H9 (cell line): ENCODE data around the gene MMEL1. TPM values are rescaled to one million over a fixed set of nuclear protein-coding genes. Genes with fewer than 3 reads are reported as not detected.
"Not testable (repeated sequence)": the region's sequence is repeated elsewhere in the genome, so short reads cannot be mapped to it uniquely, and the experiment has no call there.

Experiments
- DNase-seq: peaks from one replicate; pipeline ENCODE4 v3.0.0-alpha.2; 2017
- H2AFZ ChIP-seq: one replicate; pipeline ENCODE4 v1.6.1; 2013; ENCODE audit warnings: mild to moderate bottlenecking, low read length, control low read depth, moderate library complexity
- H2AK5ac ChIP-seq: 2 replicates; pipeline ENCODE4 v1.6.1; 2013; ENCODE audit warnings: low read length, control low read depth, mixed read lengths; ENCODE audit not compliant: insufficient read length
- H2BK120ac ChIP-seq: one replicate; pipeline ENCODE4 v1.6.1; 2013; ENCODE audit warnings: low read depth, mild to moderate bottlenecking, low read length, control low read depth, inconsistent platforms; ENCODE audit not compliant: poor library complexity, severe bottlenecking
- H2BK12ac ChIP-seq: 2 replicates; pipeline ENCODE4 v1.6.1; 2013; ENCODE audit warnings: low read length, control low read depth, mixed read lengths, low read depth; ENCODE audit not compliant: insufficient read length
- H2BK15ac ChIP-seq: 2 replicates; pipeline ENCODE4 v1.6.1; 2013; ENCODE audit warnings: low read depth, low read length, control low read depth
- H2BK20ac ChIP-seq: one replicate; pipeline ENCODE4 v1.6.1; 2013; ENCODE audit warnings: low read depth, mild to moderate bottlenecking, low read length, control low read depth, inconsistent platforms; ENCODE audit not compliant: poor library complexity, severe bottlenecking
- H2BK5ac ChIP-seq: 2 replicates; pipeline ENCODE4 v1.6.1; 2013; ENCODE audit warnings: low read length, control low read depth, mixed read lengths; ENCODE audit not compliant: insufficient read length
- H3K14ac ChIP-seq: 2 replicates; pipeline ENCODE4 v1.6.1; 2013; ENCODE audit warnings: low read length, control low read depth; ENCODE audit not compliant: insufficient read depth
- H3K18ac ChIP-seq: 2 replicates; pipeline ENCODE4 v1.6.1; 2013; ENCODE audit warnings: low read depth, mild to moderate bottlenecking, mixed read lengths, low read length, control low read depth; ENCODE audit not compliant: insufficient read length
- H3K23ac ChIP-seq: 2 replicates; pipeline ENCODE4 v1.6.1; 2013; ENCODE audit warnings: low read length, control low read depth, mixed read lengths, low read depth; ENCODE audit not compliant: insufficient read length
- H3K23me2 ChIP-seq: 2 replicates; pipeline ENCODE4 v1.6.1; 2013; ENCODE audit warnings: low read depth, mild to moderate bottlenecking, mixed read lengths, low read length, control low read depth; ENCODE audit not compliant: insufficient read length, poor library complexity, severe bottlenecking
- H3K27ac ChIP-seq: 2 replicates; pipeline ENCODE4 v1.5.1; 2013; ENCODE audit warnings: low read length, control low read depth, mixed read lengths, low read depth; ENCODE audit not compliant: insufficient read length
- H3K27me3 ChIP-seq: 2 replicates; pipeline ENCODE4 v1.6.1; 2013; ENCODE audit warnings: low read length, control low read depth, inconsistent platforms; ENCODE audit not compliant: insufficient read depth
- H3K4ac ChIP-seq: 2 replicates; pipeline ENCODE4 v1.6.1; 2013; ENCODE audit warnings: low read depth, mild to moderate bottlenecking, control low read depth, inconsistent platforms, low read length, moderate library complexity
- H3K4me1 ChIP-seq: 2 replicates; pipeline ENCODE4 v1.6.1; 2013; ENCODE audit warnings: low read length, control low read depth, inconsistent platforms; ENCODE audit not compliant: insufficient read depth
- H3K4me2 ChIP-seq: 2 replicates; pipeline ENCODE4 v1.6.1; 2013; ENCODE audit warnings: low read length, control low read depth, mixed read lengths; ENCODE audit not compliant: insufficient read length, insufficient read depth
- H3K56ac ChIP-seq: 2 replicates; pipeline ENCODE4 v1.6.1; 2013; ENCODE audit warnings: low read depth, mild to moderate bottlenecking, mixed read lengths, low read length, control low read depth; ENCODE audit not compliant: insufficient read length
- H3K79me1 ChIP-seq: 2 replicates; pipeline ENCODE4 v1.6.1; 2013; ENCODE audit warnings: low read depth, mild to moderate bottlenecking, moderate library complexity, low read length, control low read depth, inconsistent platforms; ENCODE audit not compliant: insufficient read depth, poor library complexity, severe bottlenecking
- H3K79me2 ChIP-seq: 2 replicates; pipeline ENCODE4 v1.6.1; 2013; ENCODE audit warnings: low read length, control low read depth, inconsistent platforms; ENCODE audit not compliant: insufficient read depth
- H3K9ac ChIP-seq: 2 replicates; pipeline ENCODE4 v1.6.1; 2013; ENCODE audit warnings: low read length, control low read depth, mixed read lengths; ENCODE audit not compliant: insufficient read length; ENCODE audit errors: extremely low read depth
- H3K9me3 ChIP-seq: one replicate; pipeline ENCODE4 v1.6.1; 2013; ENCODE audit warnings: low read depth, low read length, inconsistent platforms; ENCODE audit not compliant: control insufficient read depth
- H3T11ph ChIP-seq: one replicate; pipeline ENCODE4 v1.6.1; 2013; ENCODE audit warnings: mild to moderate bottlenecking, low read length, control low read depth, inconsistent platforms
- H4K20me1 ChIP-seq: one replicate; pipeline ENCODE4 v1.6.1; 2013; ENCODE audit not compliant: control insufficient read depth, insufficient read length, insufficient read depth
- H4K5ac ChIP-seq: 2 replicates; pipeline ENCODE4 v1.6.1; 2013; ENCODE audit warnings: low read depth, mild to moderate bottlenecking, mixed read lengths, low read length, control low read depth; ENCODE audit not compliant: insufficient read length
- H4K8ac ChIP-seq: replicated peaks from 2 replicates; pipeline ENCODE4 v1.6.1; 2013; ENCODE audit warnings: low read length, control low read depth, mixed read lengths, low read depth; ENCODE audit not compliant: insufficient read length
- H4K91ac ChIP-seq: 2 replicates; pipeline ENCODE4 v1.6.1; 2013; ENCODE audit warnings: low read depth, mild to moderate bottlenecking, moderate library complexity, mixed read lengths, low read length, control low read depth; ENCODE audit not compliant: insufficient read length
- H3K27ac Mint-ChIP-seq, 3 experiments: 2 replicates in 2 of 3; 3 replicates in 1 of 3; pipeline ENCODE4 v1.8.0; 2020 to 2021; ENCODE audit warnings: mixed read lengths in 3 of 3, mild to moderate bottlenecking in 1 of 3, moderate library complexity in 1 of 3
- H3K27me3 Mint-ChIP-seq: 2 replicates; pipeline ENCODE4 v1.8.0; 2021; ENCODE audit warnings: low read depth, mild to moderate bottlenecking, moderate library complexity, mixed read lengths
- H3K36me3 Mint-ChIP-seq, 3 experiments: 2 replicates in 2 of 3; 3 replicates in 1 of 3; pipeline ENCODE4 v1.8.0; 2020 to 2021; ENCODE audit warnings: low read depth in 3 of 3, mixed read lengths in 3 of 3; ENCODE audit not compliant: insufficient read depth in 1 of 3
- H3K4me1 Mint-ChIP-seq, 2 experiments: 2 replicates each; pipeline ENCODE4 v1.8.0; 2020; ENCODE audit warnings: mixed read lengths in 2 of 2
- H3K4me3 Mint-ChIP-seq, 2 experiments: 2 replicates in 1 of 2; 3 replicates in 1 of 2; pipeline ENCODE4 v1.8.0; 2020 to 2021; ENCODE audit warnings: mild to moderate bottlenecking in 2 of 2, mixed read lengths in 2 of 2, moderate library complexity in 1 of 2
- H3K9me3 Mint-ChIP-seq, 2 experiments: 2 replicates in 1 of 2; 3 replicates in 1 of 2; pipeline ENCODE4 v1.8.0; 2020; ENCODE audit warnings: mild to moderate bottlenecking in 2 of 2, mixed read lengths in 2 of 2, moderate library complexity in 1 of 2
- CTCF ChIP-seq: fragments of 200-600 bp; sonication (generic); conservative IDR thresholded peaks from 3 replicates; pipeline ENCODE4 v1.8.0; 2021; ENCODE audit warnings: antibody characterized with exemption, mild to moderate bottlenecking
- WGBS: extraction: QIAGEN DNeasy Blood & Tissue Kit; methylation state at CpG from one replicate; pipeline ENCODE4 v1.1.7; 2013; ENCODE audit warnings: missing lambda C conversion rate, low lambda C conversion rate, mixed read lengths; ENCODE audit not compliant: insufficient read length; ENCODE audit errors: extremely low coverage; 5-methylcytosine and 5-hydroxymethylcytosine counted together
- total RNA-seq: library from RNA; stranded (reverse); gene quantifications from 2 replicates; pipeline ENCODE4 v1.2.1, GENCODE V29; 2021

The MMEL1 gene
- total RNA-seq, 1 experiment from 2014 or later: 0.42 TPM

- Histone ChIP-seq H4K91ac (no peak overlapping the region), H3K18ac (no peak overlapping the region), H3T11ph (no peak overlapping the region), H2BK20ac (no peak overlapping the region), H4K20me1 (no peaks in the 10 kb centered on the region), H2BK12ac (no peak overlapping the region), H2BK15ac (no peak overlapping the region), H4K5ac (no peak overlapping the region), H3K14ac (no peak overlapping the region; the same call in 1 of the 2 replicates), H2AK5ac (no peak overlapping the region), H3K9ac (no peak overlapping the region), H3K79me1 (no peaks in the 10 kb centered on the region), H4K8ac (no peak overlapping the region), H3K9me3 (no peaks in the 10 kb centered on the region), H3K4me2 (no peak overlapping the region), H3K4ac (no peak overlapping the region), H2AFZ (no peak overlapping the region), H2BK120ac (no peak overlapping the region), H3K27ac (no peak overlapping the region), H3K27me3 (no peaks in the 10 kb centered on the region), H3K4me1 (no peaks in the 10 kb centered on the region), H3K23me2 (no peaks in the 10 kb centered on the region), H3K79me2 (no peaks in the 10 kb centered on the region), H3K23ac (no peak overlapping the region), H2BK5ac (no peak overlapping the region), H3K56ac (no peak overlapping the region)
- WGBS: no CpG with 5 or more reads among the region's 30 CpGs
- TF ChIP-seq CTCF: no peak
- peaks cover 9 to 13% of the 10 kb centered on the region in 2 experiments for H3K4me1 Mint-ChIP-seq
- H3K36me3 Mint-ChIP-seq: no peaks in the 10 kb centered on the region
- H3K9me3 Mint-ChIP-seq: no peaks in the 10 kb centered on the region
- H3K4me3 Mint-ChIP-seq: no peak overlapping the region; a peak in 1 of 5 replicates
- DNase-seq: no peak
- H3K27ac Mint-ChIP-seq: no peak overlapping the region
- no peaks in the 10 kb centered on the region for H3K27me3 Mint-ChIP-seq
Observed at GRCh38 chr1:2553871-2554620, 78.8 kb downstream of the MMEL1 start.

- not testable (repeated sequence) for H2BK120ac ChIP-seq, H3K9ac ChIP-seq, H3K79me1 ChIP-seq, H4K91ac ChIP-seq, H3K27me3 Mint-ChIP-seq, H3K4ac ChIP-seq, H2BK15ac ChIP-seq, H2BK12ac ChIP-seq, H3K27ac Mint-ChIP-seq, DNase-seq, H2AFZ ChIP-seq, H4K8ac ChIP-seq, H3K36me3 Mint-ChIP-seq, H2BK20ac ChIP-seq, H3K4me3 Mint-ChIP-seq, H3K79me2 ChIP-seq, H3K27ac ChIP-seq, H3T11ph ChIP-seq, H3K23ac ChIP-seq, H3K14ac ChIP-seq, H3K18ac ChIP-seq, H3K27me3 ChIP-seq, H3K4me2 ChIP-seq, H2AK5ac ChIP-seq, H4K20me1 ChIP-seq, H3K56ac ChIP-seq, H3K9me3 Mint-ChIP-seq, H3K9me3 ChIP-seq, H3K4me1 ChIP-seq, H3K23me2 ChIP-seq, H4K5ac ChIP-seq, H2BK5ac ChIP-seq
- WGBS: no CpG with 5 or more reads among the region's 9 CpGs
- peaks cover 11 to 19% of the 10 kb centered on the region in 2 experiments for H3K4me1 Mint-ChIP-seq
Observed at GRCh38 chr1:2553076-2553475, 79.7 kb downstream of the MMEL1 start.
